ENCODE measurements around the gene YEATS2. TPM values are rescaled to one million over a fixed set of nuclear protein-coding genes. Genes with fewer than 3 reads are reported as not detected.

The YEATS2 gene
- total and polyA plus RNA-seq, 2 donors (not counting 3 experiments of a cell fraction or from before 2014, with no cell fraction given), result 30.2 to 59.9 TPM

- no peaks in the 10 kb centered on the region for H3K9me1 ChIP-seq (replicated peaks; ENCODE audit: control insufficient read depth, extremely low read depth, insufficient read depth, low read length)
- FAIRE-seq (no peak), DNase-seq (ENCODE audit: low read depth, low spot score) (no peak)
- H3K9me3 ChIP-seq (replicated peaks; ENCODE audit: control insufficient read depth, insufficient read depth, low read length), result no peaks in the 10 kb centered on the region
- TF ChIP-seq FOS (IDR thresholded peaks at IDR 0.05; ENCODE audit: borderline replicate concordance, insufficient read depth, low read length), result no peak
- TF ChIP-seq EZH2 (IDR thresholded peaks at IDR 0.05; ENCODE audit: borderline replicate concordance, low read depth, low read length, severe bottlenecking), result no peak
- no peak for TF ChIP-seq POLR2AphosphoS5 (IDR thresholded peaks at IDR 0.05; ENCODE audit: insufficient read depth, low read depth, low read length)
- no peak for TF ChIP-seq POLR2A (IDR thresholded peaks at IDR 0.05; ENCODE audit: low read depth, low read length)
- no peak for TF ChIP-seq MYC (IDR thresholded peaks at IDR 0.05; ENCODE audit: low read depth, low read length)
- H2AFZ ChIP-seq (ENCODE audit: low read depth, low read length), result no peak overlapping the region
- no peak overlapping the region for H3K4me3 ChIP-seq (replicated peaks in 1 of 3; ENCODE audit: insufficient read depth in 1 of 3, low read depth in 1 of 3, low read length in 3 of 3)
- no peaks in the 10 kb centered on the region for H4K20me1 ChIP-seq (replicated peaks; ENCODE audit: control insufficient read depth, extremely low read depth, insufficient read depth, low read length)
- no peaks in the 10 kb centered on the region for H3K79me2 ChIP-seq (ENCODE audit: control insufficient read depth, insufficient read depth, low read length)
- intact Hi-C loops (cut with micrococcal nuclease), result no loop called here
- POLR2A ChIA-PET, result no interaction called here
- no TSS peak for BruUV-seq (replicated peaks)
- no peaks in the 10 kb centered on the region for H3K27me3 ChIP-seq (ENCODE audit: control insufficient read depth in 2 of 2, insufficient read depth in 2 of 2, low read length in 2 of 2)
- dilution Hi-C loops (cut with MboI; ENCODE audit: extremely low pct_ligation_motif_present, low sequenced_read_pairs), result no loop called here
- peaks cover 6 to 10% of the 10 kb centered on the region in 2 experiments for H3K36me3 ChIP-seq (ENCODE audit: control insufficient read depth in 2 of 2, extremely low read depth in 1 of 2, insufficient read depth in 2 of 2, low read length in 2 of 2)
- H3K4me1 ChIP-seq (ENCODE audit: control insufficient read depth, extremely low read depth, insufficient read depth, low read length), result peaks cover 2% of the 10 kb centered on the region
- no peak overlapping the region for H3K9ac ChIP-seq (replicated peaks; ENCODE audit: extremely low read depth, insufficient read depth, low read length)
- H3K27ac ChIP-seq (ENCODE audit: insufficient read depth, low read depth, low read length), result no peak overlapping the region
- CTCF ChIA-PET, result no interaction called here
- no peak overlapping the region for H3K4me2 ChIP-seq (ENCODE audit: insufficient read depth, low read length)
Observed at GRCh38 chr3:183829466-183829865, 131.9 kb downstream of the YEATS2 start.

DNA sequence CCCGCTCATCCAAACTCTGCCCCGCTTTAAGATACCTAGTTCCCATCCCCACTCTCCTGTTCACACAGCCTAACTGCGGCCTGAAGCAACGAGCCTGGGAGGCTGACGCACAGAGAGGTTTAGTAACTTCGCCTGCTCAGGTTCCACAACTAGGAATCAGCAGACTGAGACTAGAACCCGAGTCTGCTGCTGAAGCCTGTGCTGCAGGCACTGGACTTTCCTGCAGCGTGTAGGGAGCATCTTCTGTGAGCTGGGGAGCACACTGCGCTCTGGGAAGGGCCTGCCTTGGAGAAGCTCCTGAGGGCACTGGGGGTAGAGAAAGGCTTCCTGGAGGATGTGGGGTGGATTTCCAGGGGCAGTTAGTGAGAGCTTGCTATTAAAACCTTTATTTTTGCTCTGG lies 132.6 kb downstream of the YEATS2 start:
- no TSS peak for BruUV-seq (replicated peaks)
- TF ChIP-seq POLR2A (IDR thresholded peaks at IDR 0.05; ENCODE audit: low read depth, low read length), result no peak
- no peak for TF ChIP-seq JUN (IDR thresholded peaks at IDR 0.05; ENCODE audit: borderline replicate concordance, insufficient read depth, insufficient read length, low read depth)
- TF ChIP-seq, protein P1, sequence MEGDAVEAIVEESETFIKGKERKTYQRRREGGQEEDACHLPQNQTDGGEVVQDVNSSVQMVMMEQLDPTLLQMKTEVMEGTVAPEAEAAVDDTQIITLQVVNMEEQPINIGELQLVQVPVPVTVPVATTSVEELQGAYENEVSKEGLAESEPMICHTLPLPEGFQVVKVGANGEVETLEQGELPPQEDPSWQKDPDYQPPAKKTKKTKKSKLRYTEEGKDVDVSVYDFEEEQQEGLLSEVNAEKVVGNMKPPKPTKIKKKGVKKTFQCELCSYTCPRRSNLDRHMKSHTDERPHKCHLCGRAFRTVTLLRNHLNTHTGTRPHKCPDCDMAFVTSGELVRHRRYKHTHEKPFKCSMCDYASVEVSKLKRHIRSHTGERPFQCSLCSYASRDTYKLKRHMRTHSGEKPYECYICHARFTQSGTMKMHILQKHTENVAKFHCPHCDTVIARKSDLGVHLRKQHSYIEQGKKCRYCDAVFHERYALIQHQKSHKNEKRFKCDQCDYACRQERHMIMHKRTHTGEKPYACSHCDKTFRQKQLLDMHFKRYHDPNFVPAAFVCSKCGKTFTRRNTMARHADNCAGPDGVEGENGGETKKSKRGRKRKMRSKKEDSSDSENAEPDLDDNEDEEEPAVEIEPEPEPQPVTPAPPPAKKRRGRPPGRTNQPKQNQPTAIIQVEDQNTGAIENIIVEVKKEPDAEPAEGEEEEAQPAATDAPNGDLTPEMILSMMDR (IDR thresholded peaks at IDR 0.05; ENCODE audit: extremely low read depth in 1 of 2, insufficient read depth in 1 of 2, low read depth in 1 of 2, low read length in 2 of 2), result no peak
- TF ChIP-seq GATA2 (IDR thresholded peaks at IDR 0.05; ENCODE audit: insufficient read depth, insufficient read length, low read depth, low read length), result no peak
- no peak overlapping the region for H2AFZ ChIP-seq (ENCODE audit: low read depth, low read length)
- no peaks in the 10 kb centered on the region for H4K20me1 ChIP-seq (replicated peaks; ENCODE audit: control insufficient read depth, extremely low read depth, insufficient read depth, low read length)
- no peaks in the 10 kb centered on the region for H3K4me1 ChIP-seq (ENCODE audit: control insufficient read depth, extremely low read depth, insufficient read depth, low read length)
- no peaks in the 10 kb centered on the region for H3K9me1 ChIP-seq (replicated peaks; ENCODE audit: control insufficient read depth, extremely low read depth, insufficient read depth, low read length)
- intact Hi-C loops (cut with micrococcal nuclease), result no loop called here
- H3K79me2 ChIP-seq (ENCODE audit: control insufficient read depth, insufficient read depth, low read length), result no peaks in the 10 kb centered on the region
- no peaks in the 10 kb centered on the region for H3K27me3 ChIP-seq (ENCODE audit: control insufficient read depth in 2 of 2, insufficient read depth in 2 of 2, low read length in 2 of 2)
- POLR2A ChIA-PET, result no interaction called here
- dilution Hi-C loops (cut with MboI; ENCODE audit: extremely low pct_ligation_motif_present, low sequenced_read_pairs), result no loop called here
- peaks cover 6 to 10% of the 10 kb centered on the region in 2 experiments for H3K36me3 ChIP-seq (ENCODE audit: control insufficient read depth in 2 of 2, extremely low read depth in 1 of 2, insufficient read depth in 2 of 2, low read length in 2 of 2)
- DNase-seq (ENCODE audit: low read depth, low spot score) (no peak), FAIRE-seq (no peak)
- H3K27ac ChIP-seq (ENCODE audit: insufficient read depth, low read depth, low read length), result no peak overlapping the region
- H3K4me3 ChIP-seq (replicated peaks in 1 of 3; ENCODE audit: insufficient read depth in 1 of 3, low read depth in 1 of 3, low read length in 3 of 3), result no peak overlapping the region
- H3K4me2 ChIP-seq (ENCODE audit: insufficient read depth, low read length), result no peak overlapping the region
- CTCF ChIA-PET, result no interaction called here
- no peak overlapping the region for H3K9ac ChIP-seq (replicated peaks; ENCODE audit: extremely low read depth, insufficient read depth, low read length)
- H3K9me3 ChIP-seq (replicated peaks; ENCODE audit: control insufficient read depth, insufficient read depth, low read length), result no peaks in the 10 kb centered on the region
